Common myeloid progenitor, CD34-positive (primary cell): Measurements from ENCODE around the gene CEP131.

Experiments used
- CTCF ChIA-PET: fragments of 350-600 bp; sonication (Branson Sonifier 250); formaldehyde crosslinking; loops from one replicate; lab custom pipeline; 2021; ENCODE audit warnings: antibody characterized with exemption; lab: Charles Lee
- POLR2A ChIA-PET: fragments of 350-600 bp; sonication (Branson Sonifier 250); formaldehyde crosslinking; loops from one replicate; lab custom pipeline; 2021; ENCODE audit warnings: antibody characterized with exemption; lab: Charles Lee
- DNase-seq, 3 donors: peaks; one replicate each; pipeline versions ENCODE4 v3.0.0 to v3.0.0-alpha.2; 2013
- H3K27ac ChIP-seq, 2 experiments: 1 replicate in 1 of 2; 2 replicates in 1 of 2; pipeline ENCODE4 v1.7.0; 2013; ENCODE audit warnings: inconsistent platforms in 2 of 2, low read length in 2 of 2, mild to moderate bottlenecking in 2 of 2, low read depth in 1 of 2, moderate library complexity in 1 of 2; ENCODE audit not compliant: severe bottlenecking in 2 of 2, insufficient read depth in 1 of 2, poor library complexity in 1 of 2
- H3K27me3 ChIP-seq, 5 experiments: replicated peaks in 2 of 5; 1 replicate in 3 of 5; 2 replicates in 2 of 5; pipeline versions ENCODE4 v1.6.1 to v1.7.0; 2013; ENCODE audit warnings: low read length in 4 of 5, mild to moderate bottlenecking in 2 of 5, moderate library complexity in 2 of 5, inconsistent platforms in 1 of 5; ENCODE audit not compliant: insufficient read depth in 5 of 5, control insufficient read depth in 4 of 5
- H3K36me3 ChIP-seq, 4 experiments: 1 replicate in 2 of 4; 2 replicates in 2 of 4; pipeline versions ENCODE4 v1.6.1 to v1.7.0; 2013; ENCODE audit warnings: low read length in 3 of 4, control low read depth in 1 of 4, mild to moderate bottlenecking in 1 of 4; ENCODE audit not compliant: control insufficient read depth in 4 of 4, insufficient read depth in 4 of 4
- H3K4me1 ChIP-seq, 4 experiments: 1 replicate in 3 of 4; 2 replicates in 1 of 4; pipeline versions ENCODE4 v1.6.1 to v1.7.1; 2013; ENCODE audit warnings: low read length in 3 of 4, mild to moderate bottlenecking in 3 of 4, control low read depth in 1 of 4, inconsistent platforms in 1 of 4, moderate library complexity in 1 of 4; ENCODE audit not compliant: control insufficient read depth in 4 of 4, insufficient read depth in 4 of 4; ENCODE audit errors: control extremely low read depth in 1 of 4
- H3K4me3 ChIP-seq, 7 experiments: 1 replicate in 4 of 7; 2 replicates in 3 of 7; pipeline versions ENCODE4 v1.5.1 to v1.7.0; 2013; ENCODE audit warnings: mild to moderate bottlenecking in 7 of 7, low read length in 6 of 7, moderate library complexity in 6 of 7, inconsistent platforms in 2 of 7, low read depth in 2 of 7, control low read depth in 1 of 7; ENCODE audit not compliant: insufficient read depth in 4 of 7, control insufficient read depth in 1 of 7; ENCODE audit errors: extremely low read depth in 1 of 7
- H3K9me3 ChIP-seq, 5 experiments: 1 replicate in 4 of 5; 2 replicates in 1 of 5; pipeline versions ENCODE4 v1.6.1 to v1.7.1; 2013; ENCODE audit warnings: low read length in 4 of 5, mild to moderate bottlenecking in 2 of 5, inconsistent platforms in 1 of 5, low read depth in 1 of 5, moderate library complexity in 1 of 5; ENCODE audit not compliant: control insufficient read depth in 4 of 5, insufficient read depth in 2 of 5; ENCODE audit errors: control extremely low read depth in 1 of 5
- WGBS: methylation state at CpG from one replicate; pipeline ENCODE4 v1.1.5; 2013; ENCODE audit not compliant: insufficient coverage; 5-methylcytosine and 5-hydroxymethylcytosine counted together

The CEP131 gene

DNA sequence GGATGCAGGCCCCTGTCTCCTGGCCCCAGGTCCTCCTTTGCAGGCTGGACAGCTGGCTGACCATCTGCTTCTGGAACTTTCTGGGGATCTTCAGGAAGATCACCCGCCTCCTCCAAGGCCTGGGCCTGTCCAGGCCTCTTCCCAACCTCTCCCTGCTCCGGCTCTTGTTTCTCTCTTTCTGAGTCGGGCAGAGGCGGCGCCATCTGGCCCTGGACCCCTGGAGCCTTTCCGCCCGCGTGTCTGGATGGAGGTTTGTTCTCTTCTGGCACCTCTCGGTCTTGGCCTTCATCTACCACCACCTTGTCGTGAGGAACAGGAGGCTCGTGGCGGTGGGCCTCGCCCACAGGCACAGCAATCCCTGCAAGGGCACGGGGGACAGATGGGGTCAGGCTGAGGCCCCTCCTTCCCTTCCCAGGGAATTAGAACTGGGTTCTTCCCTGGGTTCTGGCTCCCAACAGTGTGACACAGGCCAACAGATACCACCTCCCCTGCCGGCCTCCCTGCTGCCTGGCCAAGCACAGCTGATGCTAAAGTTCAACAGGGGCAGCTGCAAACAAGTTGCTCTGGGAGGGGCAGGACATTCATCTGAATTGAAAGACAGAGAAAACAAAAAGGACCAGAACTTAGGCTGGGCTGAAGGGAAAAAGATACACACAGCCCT lies 29.7 kb upstream of the CEP131 start:
- ChIA-PET CTCF (interaction anchor here (0.7 to 3.0 kb wide), 13 partner anchors 19 to 348 kb away, joined by 3 to 19 read pairs (median 3); no protein-coding TSS in a partner anchor), POLR2A (no interaction called here)
- Histone ChIP-seq H3K27me3 (no peaks in the 10 kb centered on the region), H3K4me3 (no peak overlapping the region), H3K4me1 (peaks cover 0 to 9% (median 0%) of the 10 kb centered on the region in 4 experiments), H3K27ac (no peak overlapping the region), H3K36me3 (peaks cover 2 to 55% (median 37%) of the 10 kb centered on the region in 4 experiments), H3K9me3 (no peaks in the 10 kb centered on the region)
- 95% methylated on average over 15 of the region's 15 CpGs for WGBS
- no peak for DNase-seq

DNA sequence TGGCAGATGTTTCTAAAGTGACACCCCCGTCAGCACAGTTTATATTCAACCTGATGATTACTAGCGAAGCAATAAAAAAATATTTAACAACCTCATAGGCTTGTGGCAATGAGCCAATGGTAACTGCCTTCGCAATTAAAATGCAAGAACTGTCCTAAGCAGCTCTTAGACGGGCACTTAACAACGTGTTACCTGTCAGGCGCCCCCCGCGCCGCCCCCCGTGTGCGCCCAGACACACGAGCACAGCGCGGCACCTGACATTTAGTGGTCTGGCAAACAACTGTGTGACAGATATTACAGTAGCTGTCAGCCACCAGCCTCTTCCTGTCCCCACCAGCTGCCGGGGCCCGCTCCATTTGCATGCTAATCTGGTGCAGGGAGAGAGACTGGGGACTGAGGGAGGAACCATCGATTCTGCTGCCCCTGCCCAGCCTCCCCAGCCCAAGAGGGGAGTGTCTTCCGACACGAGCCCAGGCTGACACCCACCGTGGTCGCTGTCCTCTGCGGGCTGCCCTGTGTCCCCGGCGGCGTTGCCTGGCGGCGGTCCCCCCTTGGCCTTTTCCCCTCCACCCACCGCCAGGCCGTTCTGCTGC lies 29.0 kb upstream of the CEP131 start:
- Histone ChIP-seq H3K36me3 (peaks cover 2 to 54% (median 41%) of the 10 kb centered on the region in 4 experiments), H3K27ac (no peak overlapping the region), H3K4me1 (peaks cover 0 to 9% (median 0%) of the 10 kb centered on the region in 4 experiments), H3K4me3 (no peak overlapping the region), H3K9me3 (no peaks in the 10 kb centered on the region), H3K27me3 (no peaks in the 10 kb centered on the region)
- ChIA-PET POLR2A (no interaction called here), CTCF (interaction anchor here (0.7 to 2.9 kb wide), 3 partner anchors 21 to 349 kb away, joined by 3 to 17 read pairs (median 5); no protein-coding TSS in a partner anchor)
- peak in 1 of 3 donors; percentile 20 for DNase-seq
- 89% methylated on average over 13 of the region's 29 CpGs for WGBS

DNA sequence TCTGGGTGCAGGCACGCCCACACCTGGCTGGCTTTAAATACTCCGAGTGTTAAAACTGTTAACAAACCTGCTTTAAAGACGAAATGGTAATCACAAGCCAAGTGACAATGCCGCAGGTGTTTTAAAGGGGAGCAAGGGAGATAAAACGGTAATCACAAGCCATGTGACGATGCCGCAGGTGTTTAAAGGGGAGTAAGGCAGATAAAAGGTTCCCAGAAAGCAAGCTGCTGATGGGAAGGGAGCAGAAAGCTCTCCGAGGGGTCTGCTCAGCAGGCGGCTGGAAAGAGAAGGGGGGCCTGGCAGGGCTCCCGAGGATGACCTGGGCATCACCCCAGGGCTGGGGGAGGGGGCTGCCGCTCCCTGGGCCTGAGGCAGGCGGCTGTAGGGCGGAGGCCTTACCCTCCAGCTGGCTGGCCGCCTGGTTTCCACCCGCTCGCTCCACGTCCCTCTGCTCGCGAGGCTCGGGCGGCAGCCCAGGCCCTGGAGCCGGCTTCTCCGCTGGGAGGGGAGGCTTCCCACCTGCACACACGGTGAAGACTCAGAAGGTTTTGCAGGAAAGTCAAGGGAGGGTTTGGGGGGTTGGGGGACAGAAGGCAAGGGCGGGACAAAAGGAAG lies 28.4 kb upstream of the CEP131 start:
- POLR2A ChIA-PET: no interaction called here

DNA sequence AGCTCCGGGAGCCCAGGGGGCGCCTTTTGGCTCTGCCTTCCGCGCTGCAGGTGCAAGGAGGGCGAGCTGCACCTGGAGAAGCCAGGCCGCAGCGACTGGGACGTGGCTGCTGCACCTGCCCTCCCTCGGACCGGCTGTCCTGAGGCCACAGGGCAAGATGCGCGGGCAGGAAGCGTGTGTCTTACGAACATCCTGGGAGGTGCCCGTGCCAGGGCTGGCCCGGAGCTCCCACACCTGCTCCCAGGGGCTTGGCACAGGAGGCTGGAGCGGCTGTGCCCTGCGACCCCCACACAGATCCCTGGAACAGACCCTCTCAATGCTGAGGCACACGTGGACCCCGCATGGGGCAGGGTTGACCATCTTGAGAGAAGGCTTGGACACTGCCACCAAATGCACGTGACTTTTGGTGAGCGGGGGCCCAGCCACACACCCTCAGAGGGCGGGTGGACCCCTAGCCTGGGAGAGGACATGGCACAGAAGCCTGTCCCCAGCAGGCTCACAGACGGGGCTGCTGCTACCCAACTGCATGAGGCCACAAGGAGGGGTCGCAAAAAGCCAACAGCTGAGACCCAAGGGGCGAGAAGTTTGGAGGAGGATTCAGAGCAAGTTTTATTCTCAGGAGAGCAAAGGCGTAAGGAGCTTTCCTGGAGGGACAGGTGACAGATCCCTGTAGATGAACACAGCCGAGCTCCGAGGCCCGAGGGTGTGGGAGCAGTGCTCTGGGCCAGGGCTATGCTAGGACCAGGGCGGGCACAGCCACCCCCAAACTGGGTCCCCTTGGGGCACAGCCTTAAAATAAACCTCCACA lies 27.7 kb upstream of the CEP131 start:
- Histone ChIP-seq H3K4me3 (no peak overlapping the region), H3K4me1 (peaks cover 0 to 8% (median 0%) of the 10 kb centered on the region in 4 experiments), H3K27me3 (no peaks in the 10 kb centered on the region), H3K27ac (no peak overlapping the region), H3K36me3 (peaks cover 2 to 49% (median 43%) of the 10 kb centered on the region in 4 experiments), H3K9me3 (no peaks in the 10 kb centered on the region)
- WGBS: 97% methylated on average over 28 of the region's 31 CpGs
- ChIA-PET POLR2A (no interaction called here), CTCF (interaction anchor here (0.7 to 1.5 kb wide), 2 partner anchors 276 to 288 kb away, joined by 3 to 5 read pairs; no protein-coding TSS in a partner anchor)
- no peak for DNase-seq

More for the DNA sequence above, 28.4 kb upstream of the CEP131 start:
- peaks cover 0 to 9% (median 0%) of the 10 kb centered on the region in 4 experiments for H3K4me1 ChIP-seq
- DNase-seq: no peak
- H3K27me3 ChIP-seq: no peaks in the 10 kb centered on the region
- CTCF ChIA-PET: interaction anchor here (0.7 to 2.9 kb wide), 3 partner anchors 275 to 350 kb away, joined by 3 to 17 read pairs (median 5); no protein-coding TSS in a partner anchor
- no peaks in the 10 kb centered on the region for H3K9me3 ChIP-seq
- WGBS: 95% methylated on average over 22 of the region's 25 CpGs
- H3K4me3 ChIP-seq: no peak overlapping the region
- no peak overlapping the region for H3K27ac ChIP-seq
- H3K36me3 ChIP-seq: peaks cover 2 to 48% (median 39%) of the 10 kb centered on the region in 4 experiments

DNA sequence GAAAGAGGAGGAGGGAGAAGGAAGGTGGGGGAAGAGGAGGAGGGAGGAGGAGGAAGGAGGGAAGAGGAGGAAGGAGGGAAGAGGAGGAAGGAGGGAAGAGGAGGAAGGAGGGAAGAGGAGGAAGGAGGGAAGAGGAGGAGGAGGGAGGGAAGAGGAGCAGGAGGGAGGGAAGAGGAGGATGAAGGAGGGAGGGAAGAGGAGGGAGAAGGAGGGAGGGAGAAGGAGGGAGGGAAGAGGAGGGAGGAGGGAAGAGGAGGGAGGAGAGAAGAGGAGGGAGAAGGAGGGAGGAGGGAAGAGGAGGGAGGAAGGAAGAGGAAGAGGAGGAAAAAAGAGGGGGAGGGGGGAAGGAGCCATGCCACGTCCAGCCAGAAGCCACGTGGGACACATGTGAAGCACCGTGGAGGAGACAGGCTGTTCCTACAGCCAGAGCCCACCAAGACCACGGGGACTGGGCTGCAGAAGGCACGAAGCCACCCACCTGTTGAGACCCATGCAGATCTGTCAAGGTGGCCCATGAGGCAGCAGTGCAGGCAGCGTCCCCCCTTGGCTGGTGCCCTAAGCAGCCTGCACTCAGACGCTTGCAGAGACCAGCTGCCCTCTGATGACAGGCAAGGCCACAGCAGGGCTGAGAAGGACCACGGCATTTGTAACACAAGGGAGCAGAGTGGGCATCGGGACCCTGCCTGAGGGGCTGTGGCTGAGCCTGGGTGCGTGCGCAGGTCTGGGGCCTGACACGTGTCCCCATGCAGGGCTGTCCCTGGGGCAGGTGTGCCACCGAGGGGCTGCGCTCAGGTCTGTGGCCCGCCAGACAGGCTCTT lies 26.7 kb upstream of the CEP131 start:
- Histone ChIP-seq H3K27me3 (no peaks in the 10 kb centered on the region), H3K4me3 (no peak overlapping the region), H3K36me3 (peaks cover 2 to 57% (median 44%) of the 10 kb centered on the region in 4 experiments), H3K27ac (no peak overlapping the region), H3K9me3 (no peaks in the 10 kb centered on the region), H3K4me1 (no peaks in the 10 kb centered on the region)
- peak in 2 of 3 donors; percentile 14 to 26 for DNase-seq
- CTCF ChIA-PET: no interaction called here
- 98% methylated on average over 15 of the region's 15 CpGs for WGBS
- POLR2A ChIA-PET: no interaction called here

DNA sequence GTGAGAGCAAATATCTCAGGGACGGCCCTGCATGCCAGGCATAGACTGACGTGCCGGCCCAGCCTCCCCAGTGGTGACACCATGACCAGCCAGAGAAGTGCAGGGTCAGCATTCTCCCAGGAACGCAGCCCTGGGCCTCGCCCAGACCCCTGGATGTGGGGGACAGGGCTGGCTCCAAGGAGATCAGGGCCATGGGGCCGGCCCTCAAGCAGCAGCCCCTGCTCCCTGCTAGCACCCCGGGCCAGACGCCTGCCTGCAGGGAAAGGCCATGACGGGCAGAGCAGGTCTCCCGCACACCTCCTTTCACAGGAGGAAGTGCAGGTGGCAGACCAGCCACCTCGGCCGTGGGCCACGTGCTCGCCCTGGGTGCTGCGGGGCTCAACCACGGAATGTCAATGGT lies 25.9 kb upstream of the CEP131 start:
- POLR2A ChIA-PET: no interaction called here
- 90% methylated on average over 15 of the region's 16 CpGs for WGBS
- Histone ChIP-seq H3K27me3 (no peaks in the 10 kb centered on the region), H3K27ac (no peak overlapping the region), H3K4me3 (no peak overlapping the region), H3K36me3 (peaks cover 2 to 57% (median 43%) of the 10 kb centered on the region in 4 experiments), H3K9me3 (no peaks in the 10 kb centered on the region), H3K4me1 (no peaks in the 10 kb centered on the region)
- DNase-seq: no peak
- CTCF ChIA-PET: interaction anchor here (1.1 kb wide), 1 partner anchor 64 kb away, joined by 3 read pairs; no protein-coding TSS in a partner anchor
